ENCODE data around the gene PIGB.

PIGB gene

DNA sequence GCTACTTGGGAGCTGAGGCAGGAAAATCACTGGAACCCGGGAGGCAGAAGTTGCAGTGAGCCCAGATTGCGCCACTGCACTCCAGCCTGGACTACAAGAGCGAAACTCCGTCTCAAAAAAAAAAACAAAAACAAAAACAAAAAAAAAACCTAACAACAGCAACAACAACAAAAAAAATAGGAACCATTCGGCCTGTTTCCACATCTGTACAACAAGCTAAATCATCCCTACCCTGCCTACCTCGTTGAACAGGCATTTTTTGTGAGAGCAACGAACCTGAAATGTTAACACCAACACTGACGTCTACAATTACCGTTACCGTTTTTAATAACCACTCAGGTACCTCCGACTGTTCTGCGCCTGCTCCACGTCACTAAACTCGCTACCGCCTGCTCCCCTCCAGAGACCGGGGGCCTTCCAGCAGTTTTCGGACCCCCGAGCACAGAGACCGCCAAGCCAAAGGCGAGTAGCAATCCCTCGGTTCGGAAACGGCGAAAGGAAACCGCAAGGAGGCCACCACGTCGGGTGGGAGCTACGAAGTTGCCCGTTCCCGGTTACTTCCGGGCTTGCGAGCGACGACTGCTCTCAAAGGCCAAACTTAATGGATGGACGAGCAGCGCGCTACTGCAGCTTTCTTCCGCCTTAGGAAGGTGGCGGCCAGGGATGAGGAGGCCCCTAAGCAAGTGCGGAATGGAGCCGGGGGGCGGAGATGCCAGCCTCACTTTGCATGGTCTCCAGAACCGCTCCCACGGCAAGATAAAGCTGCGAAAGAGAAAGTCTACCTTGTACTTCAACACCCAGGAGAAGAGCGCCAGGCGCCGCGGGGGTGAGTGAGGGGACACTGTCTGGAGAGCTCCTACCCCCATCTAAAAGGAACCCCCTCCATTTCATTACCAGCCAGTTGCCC is at the start of gene PIGB, which contains the start of gene PIGBOS1:
TSS of gene PIGB (plus strand) at position 635 of the 907 bp plus-strand sequence. CDS start at position 664, 29 bp downstream.
TSS of gene PIGBOS1 (minus strand) at position 536 of the 907 bp plus-strand sequence. CDS start 1,331 bp downstream, outside the sequence.
- in situ Hi-C loops (cut with MboI; ENCODE audit: low sequenced_read_pairs): no loop called here

DNA sequence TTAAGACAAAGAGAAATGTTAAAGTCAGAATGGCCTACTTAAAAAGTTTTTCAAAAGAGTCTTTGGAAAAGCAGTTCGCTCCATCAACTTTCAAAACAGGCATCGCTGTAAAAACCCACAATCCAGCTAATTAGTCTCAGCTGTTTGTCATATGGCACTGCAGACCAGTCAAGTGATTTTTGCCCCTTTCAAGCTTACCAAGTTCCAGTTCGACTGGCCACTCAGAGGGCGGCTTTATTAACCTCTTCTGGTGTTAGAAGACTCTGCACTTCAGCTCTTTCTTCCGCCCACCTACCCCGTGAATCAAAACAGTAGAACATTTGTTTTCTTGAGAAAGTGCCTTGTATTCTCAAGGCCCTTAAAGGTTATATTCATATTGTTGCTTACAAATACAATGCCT is 48.7 kb upstream of the PIGB start:
- in situ Hi-C loops (cut with MboI; ENCODE audit: low sequenced_read_pairs): no loop called here

DNA sequence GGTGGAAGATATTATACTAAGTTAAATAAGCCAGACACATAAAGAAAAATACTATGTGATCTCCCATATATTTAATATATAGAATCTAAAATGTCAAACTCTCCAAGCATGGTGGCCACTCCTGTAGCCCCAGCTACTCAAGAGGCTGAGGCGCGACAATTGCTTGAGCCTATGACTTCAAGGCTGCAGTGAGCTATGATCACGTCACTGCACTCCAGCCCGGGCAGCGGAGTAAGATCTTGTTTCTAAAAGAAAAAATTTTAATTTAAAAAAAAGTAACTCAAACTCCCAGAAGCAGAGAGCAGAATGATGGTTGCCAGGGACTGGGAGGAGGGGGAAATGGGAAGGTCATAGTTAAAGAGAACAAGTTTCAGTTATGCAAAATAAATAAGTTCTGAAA is 42.7 kb upstream of the PIGB start:
- in situ Hi-C loops (cut with MboI; ENCODE audit: low sequenced_read_pairs): no loop called here

DNA sequence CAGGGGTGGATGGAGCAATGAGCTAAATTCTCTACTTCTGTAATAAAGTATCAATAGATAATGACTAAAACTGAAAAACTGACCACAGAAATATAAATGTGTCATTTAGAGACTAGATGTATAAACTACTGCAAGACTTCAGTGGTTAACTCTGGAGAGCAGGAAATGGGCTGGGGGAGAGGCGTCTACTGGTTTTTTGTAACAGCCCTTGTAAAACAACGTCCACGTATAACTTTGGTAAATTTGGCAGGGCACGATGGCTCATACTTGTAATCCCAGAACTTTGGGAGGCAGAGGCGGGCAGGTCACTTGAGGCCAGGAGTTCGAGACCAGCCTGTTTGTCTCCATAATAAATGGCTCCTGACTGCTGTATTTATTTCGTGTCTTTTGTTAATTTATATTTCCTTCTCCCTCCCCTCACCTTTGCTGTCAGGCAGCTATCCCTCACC is 41.9 kb upstream of the PIGB start:
- in situ Hi-C loops (cut with MboI; ENCODE audit: low sequenced_read_pairs): no loop called here

DNA sequence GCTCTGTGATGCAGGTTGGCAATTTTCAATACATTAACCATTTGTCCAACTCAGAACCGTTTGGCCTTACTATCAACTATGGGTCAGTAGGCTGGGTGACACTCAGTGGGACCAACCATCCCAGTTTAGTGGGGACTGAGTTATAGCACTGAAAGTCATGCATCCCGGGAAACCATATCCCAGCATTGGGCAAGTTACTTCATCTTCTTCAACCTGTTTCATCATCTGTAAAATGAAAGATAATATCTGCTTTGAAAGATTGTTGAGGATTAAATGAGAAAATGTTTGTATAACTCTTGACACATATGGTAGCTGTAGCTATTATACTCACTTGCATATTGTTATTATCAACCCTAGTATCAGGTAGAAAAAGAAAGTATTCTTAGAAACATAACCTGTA is 41.3 kb upstream of the PIGB start:
- in situ Hi-C loops (cut with MboI; ENCODE audit: low sequenced_read_pairs): no loop called here

DNA sequence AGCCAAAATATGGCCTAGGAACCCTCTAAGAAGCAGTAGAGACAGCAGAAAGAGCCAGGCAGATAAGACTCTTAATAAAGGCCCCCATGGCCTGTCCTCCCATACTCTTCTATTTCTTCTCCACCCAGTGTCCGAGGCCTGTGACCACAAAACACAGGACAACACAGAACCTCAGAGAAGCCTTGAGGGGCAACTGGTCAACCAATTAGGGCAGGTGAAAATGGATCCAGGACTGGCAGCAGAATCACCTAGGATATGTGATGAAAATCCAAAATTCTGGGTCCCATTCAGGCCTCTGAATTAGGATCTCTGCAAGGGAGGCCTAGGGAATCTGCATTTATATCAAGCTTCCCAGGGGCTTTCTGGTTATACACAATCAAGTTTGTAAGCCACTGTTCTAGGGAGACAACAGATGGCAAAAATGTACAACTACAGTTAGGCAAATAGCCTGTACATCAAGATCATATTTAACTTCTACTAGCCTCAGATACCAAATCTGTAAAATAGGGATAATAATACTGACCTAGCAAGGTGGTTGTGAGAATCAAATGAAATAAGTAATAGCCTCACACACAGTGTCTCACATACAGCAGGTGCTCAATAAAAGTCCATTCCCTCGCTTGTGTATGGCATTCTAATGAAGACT is 39.8 kb upstream of the PIGB start:
- in situ Hi-C loops (cut with MboI; ENCODE audit: low sequenced_read_pairs): no loop called here

DNA sequence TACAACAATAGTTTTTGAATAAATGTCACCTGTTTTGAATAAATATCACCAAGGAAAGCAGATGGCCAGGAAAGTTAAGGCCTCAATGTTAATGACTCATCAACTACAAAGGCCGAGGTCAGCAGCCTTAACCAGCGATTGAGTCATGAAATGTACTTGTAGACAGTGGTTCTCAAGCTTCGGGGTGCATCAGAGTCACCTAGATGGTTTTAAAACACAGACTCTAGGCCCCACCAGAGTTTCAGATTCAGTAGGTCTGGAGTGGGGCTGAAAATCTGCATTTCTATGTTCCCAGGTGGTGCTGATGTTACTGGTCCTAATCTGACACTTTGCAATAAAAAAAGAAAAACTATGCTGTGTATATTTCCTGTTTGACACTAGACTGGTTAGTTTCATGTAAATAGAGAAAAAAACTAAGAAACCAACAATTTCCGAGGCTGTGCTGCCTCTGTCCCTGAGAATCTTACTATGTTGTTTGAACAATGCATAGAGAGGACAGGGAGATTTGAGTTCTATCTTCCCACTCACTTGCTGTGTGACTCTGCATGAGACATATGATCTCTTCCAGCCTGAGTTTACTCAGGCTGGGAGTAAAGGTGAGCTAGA is 39.2 kb upstream of the PIGB start:
- in situ Hi-C loops (cut with MboI; ENCODE audit: low sequenced_read_pairs): loop anchor here (10.0 kb wide), 1 partner anchor 65 kb away; no protein-coding TSS in a partner anchor

DNA sequence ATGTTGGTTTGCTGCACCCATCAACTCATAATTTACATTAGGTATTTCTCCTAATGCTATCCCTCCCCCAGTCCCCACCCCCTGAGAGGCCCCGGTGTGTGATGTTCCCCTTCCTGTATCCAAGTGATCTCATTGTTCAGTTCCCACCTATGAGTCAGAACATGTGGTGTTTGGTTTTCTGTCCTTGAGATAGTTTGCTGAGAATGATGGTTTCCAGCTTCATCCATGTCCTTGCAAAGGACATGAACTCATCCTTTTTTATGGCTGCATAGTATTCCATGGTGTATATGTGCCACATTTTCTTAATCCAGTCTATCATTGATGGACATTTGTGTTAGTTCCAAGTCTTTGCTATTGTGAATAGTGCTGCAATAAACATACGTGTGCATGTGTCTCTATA is 38.4 kb upstream of the PIGB start:
- in situ Hi-C loops (cut with MboI; ENCODE audit: low sequenced_read_pairs): loop anchor here (10.0 kb wide), 1 partner anchor 66 kb away; no protein-coding TSS in a partner anchor

DNA sequence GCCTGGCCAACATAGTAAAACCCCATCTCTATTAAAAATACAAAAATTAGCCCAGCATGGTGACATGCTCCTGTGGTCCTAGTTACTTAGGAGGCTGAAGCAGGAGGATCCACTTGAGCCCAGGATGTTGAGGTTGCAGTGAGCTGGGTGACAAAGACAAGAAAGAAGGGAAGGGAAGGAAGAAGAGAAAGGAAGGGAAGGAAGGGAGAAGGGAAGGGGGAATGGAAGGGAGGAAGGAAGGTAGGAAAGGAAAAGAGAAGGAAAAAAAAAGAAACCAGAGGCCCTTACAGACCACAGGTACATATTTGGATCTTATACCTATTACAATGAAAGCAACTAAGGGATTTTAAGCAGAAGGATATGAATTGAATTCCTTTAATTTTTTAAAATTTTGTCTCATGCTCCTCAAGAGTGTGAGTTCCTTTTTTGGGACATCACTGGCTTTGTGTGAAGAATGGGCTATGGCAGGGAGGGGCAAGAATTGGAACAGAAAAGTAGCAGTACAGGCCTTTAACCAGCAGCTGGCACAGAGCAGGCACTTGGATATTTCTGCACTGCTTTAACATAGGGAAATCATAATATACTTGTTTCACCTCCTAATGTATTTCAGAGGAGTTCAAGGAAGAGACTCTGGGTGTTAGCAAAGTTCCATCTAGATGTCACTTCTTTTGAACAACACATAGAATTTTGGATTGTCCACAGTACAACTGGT is 37.3 kb upstream of the PIGB start:
- in situ Hi-C loops (cut with MboI; ENCODE audit: low sequenced_read_pairs): loop anchor here (10.0 kb wide), 1 partner anchor 67 kb away; no protein-coding TSS in a partner anchor

DNA sequence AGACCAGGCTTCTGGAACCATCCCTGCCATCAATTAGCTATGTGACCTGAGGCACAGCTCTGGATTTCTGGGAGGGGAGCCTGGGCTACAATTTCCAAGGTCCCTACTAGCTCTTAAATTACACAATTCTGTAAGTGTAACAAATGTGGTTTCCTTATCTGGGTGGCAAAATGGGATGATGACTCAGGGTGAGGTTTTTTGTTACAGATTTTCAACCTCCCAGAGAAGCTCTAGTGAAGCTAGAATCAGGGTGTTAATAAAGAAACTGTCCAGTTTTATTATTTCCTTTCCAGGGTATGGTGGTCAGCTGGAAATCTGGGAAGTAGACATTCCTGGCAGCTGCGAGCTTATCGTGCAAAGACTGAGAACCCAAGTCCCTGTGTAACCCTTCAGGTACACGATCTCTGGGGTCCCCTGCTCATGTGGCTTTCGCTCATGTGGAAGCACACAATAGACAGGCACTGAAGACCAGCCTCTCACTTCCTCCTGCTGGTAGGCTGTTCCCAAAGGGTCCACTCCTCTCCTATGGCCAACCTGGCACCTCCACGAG is 36.7 kb upstream of the PIGB start:
- in situ Hi-C loops (cut with MboI; ENCODE audit: low sequenced_read_pairs): loop anchor here (10.0 kb wide), 1 partner anchor 68 kb away; no protein-coding TSS in a partner anchor

DNA sequence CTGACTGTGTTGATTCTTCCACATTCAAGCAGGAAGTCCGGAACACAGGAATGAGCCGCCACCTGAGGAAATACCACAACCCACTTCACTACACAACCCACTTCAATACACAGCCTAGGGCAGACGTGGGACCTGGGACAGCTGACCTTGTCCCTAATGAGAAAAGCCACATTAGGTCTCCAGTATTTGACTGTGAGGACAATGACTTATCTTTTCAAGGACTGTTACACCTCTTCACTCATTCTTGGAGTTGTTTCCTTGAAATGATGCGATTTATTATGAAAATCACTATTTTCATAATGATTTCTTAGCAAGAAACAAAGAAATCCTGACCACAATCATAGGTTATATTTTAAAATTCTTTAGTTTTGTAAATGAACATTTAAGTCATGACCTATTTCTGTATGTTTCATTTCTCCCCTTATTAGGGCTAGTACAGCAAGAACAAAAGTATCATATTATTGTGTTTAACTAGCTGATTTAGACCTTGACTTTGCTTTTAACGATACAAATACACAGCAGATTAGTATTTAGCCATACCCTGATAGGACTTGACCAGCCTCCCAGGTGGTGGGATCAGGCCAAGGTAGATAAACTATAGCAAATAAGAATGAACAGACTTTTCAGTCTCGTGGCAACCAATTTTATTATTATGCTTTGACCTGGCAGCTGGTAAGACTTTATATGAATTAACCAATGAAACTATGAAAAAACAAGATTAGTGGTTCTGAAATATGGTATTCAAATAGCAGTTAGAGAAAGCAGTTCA is 35.5 kb upstream of the PIGB start:
- in situ Hi-C loops (cut with MboI; ENCODE audit: low sequenced_read_pairs): loop anchor here (10.0 kb wide), 1 partner anchor 69 kb away; no protein-coding TSS in a partner anchor

DNA sequence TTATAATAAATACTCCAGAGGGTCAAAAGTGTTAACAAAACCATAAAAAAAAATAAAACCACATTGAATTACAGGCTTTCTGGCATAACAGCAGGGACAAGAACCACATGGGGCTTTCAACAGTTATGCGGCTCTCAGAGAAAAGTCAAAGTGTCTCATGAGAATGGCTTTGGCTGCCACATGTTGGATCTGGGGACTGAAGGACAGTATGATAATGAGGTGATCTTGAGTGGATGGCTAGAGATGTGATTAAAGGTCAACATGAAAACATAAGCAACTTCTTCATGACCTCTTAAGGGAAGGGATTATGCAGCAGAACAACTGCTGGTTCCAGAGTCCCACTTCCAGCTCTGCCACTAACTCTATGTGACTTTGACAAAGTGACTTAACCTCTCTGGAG is 34.6 kb upstream of the PIGB start:
- in situ Hi-C loops (cut with MboI; ENCODE audit: low sequenced_read_pairs): loop anchor here (10.0 kb wide), 1 partner anchor 70 kb away; no protein-coding TSS in a partner anchor

DNA sequence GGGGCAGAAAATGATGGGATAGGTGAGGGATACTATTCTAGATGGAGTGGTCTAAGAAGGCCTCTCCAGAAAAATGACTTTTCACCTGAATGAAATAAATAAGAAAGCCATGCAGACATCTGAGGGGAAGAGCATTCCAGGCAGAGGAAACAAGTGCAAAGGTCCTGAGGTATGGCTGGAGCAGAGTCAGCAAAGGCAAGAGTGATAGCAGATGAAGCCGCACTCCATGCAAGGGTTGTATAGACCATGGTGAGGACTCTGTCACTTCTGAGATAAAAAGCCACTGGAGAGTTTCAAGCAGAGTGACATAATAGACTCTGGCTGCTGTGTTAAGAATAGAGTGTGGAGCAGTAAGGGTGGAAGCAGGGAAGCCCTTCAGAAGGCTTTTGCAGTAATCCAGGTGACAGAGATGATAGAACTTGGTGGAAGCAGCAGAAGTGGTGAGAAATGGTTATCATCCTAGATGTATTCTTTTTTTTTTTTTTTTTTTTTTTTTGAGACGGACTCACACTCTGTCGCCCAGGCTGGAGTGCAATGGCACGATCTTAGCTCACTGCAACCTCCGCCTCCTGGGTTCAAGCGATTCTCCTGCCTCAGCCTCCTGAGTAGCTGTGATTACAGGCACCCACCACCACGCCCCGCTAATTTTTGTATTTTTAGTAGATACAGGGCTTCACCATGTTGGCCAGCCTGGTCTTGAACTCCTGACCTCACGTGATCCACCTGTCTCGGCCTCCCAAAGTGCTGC is 32.4 kb upstream of the PIGB start:
- in situ Hi-C loops (cut with MboI; ENCODE audit: low sequenced_read_pairs): loop anchor here (10.0 kb wide), 1 partner anchor 72 kb away; no protein-coding TSS in a partner anchor

DNA sequence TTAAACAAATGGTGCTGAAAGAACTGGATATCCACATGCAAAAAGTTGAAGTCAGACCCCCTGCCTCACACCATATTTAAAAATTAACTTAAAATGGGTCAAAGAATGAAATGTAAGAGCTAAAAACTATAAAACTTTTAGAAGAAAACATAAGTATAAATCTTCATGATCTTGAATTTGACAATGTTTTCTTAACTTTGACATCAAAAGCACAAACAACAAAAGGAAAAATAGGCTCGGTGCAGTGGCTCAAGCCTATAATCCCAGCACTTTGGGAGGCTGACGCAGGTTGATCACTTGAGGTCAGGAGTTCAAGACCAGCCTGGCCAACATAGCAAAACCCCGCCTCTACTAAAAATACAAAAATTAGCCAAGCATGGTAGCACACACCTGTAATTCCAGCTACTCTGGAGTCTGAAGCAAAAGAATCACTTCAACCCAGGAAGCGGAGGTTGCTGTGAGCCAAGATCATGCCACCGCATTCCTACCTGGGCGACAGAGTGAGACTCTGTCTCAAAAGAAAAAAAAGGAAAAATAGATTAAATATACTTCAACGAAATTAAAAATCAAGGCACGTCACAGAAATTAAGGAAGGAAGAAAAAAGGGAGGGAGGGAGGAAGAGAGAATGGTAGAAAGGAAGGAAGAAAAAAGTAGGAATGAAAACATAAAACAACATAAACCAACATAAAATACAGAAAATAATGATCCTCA is 30.9 kb upstream of the PIGB start:
- in situ Hi-C loops (cut with MboI; ENCODE audit: low sequenced_read_pairs): loop anchor here (10.0 kb wide), 1 partner anchor 73 kb away; no protein-coding TSS in a partner anchor

DNA sequence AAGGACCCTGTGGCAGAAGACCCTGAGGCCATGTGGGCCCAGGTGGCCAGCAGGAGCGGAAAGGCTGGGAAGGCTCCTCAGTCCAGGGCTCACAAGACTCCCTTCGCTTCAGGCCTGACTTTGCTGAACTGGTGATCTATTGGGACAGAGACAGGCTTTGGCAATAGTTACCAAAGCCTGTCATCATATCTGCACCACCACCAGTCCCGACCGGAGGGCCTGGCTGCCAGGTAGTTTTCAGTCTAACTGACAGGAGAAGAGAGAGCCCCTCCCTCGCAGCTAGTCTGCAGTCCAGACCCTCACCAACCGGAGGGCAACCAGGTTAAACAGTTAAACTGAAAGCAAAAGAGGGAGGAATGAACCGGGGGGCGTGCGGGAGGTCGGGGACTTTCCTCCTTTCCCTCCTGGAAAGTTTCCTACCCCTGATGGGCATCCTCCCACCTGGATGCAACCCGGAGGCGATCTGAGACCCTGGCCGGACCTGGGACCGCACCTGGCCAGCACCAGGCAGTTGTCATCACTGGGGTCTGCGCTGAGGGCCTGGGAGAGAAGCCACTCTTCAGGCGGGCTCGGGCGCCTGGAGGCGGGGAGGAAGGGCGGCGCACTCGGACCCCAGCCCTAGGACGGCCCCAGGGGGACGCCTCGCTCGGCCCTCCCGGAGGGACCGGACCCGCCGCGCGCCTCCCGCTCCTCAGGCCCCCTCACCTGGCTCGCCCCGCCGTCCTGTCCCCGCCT is 29.8 kb upstream of the PIGB start:
- in situ Hi-C loops (cut with MboI; ENCODE audit: low sequenced_read_pairs): loop anchor here (10.0 kb wide), 1 partner anchor 74 kb away; no protein-coding TSS in a partner anchor

DNA sequence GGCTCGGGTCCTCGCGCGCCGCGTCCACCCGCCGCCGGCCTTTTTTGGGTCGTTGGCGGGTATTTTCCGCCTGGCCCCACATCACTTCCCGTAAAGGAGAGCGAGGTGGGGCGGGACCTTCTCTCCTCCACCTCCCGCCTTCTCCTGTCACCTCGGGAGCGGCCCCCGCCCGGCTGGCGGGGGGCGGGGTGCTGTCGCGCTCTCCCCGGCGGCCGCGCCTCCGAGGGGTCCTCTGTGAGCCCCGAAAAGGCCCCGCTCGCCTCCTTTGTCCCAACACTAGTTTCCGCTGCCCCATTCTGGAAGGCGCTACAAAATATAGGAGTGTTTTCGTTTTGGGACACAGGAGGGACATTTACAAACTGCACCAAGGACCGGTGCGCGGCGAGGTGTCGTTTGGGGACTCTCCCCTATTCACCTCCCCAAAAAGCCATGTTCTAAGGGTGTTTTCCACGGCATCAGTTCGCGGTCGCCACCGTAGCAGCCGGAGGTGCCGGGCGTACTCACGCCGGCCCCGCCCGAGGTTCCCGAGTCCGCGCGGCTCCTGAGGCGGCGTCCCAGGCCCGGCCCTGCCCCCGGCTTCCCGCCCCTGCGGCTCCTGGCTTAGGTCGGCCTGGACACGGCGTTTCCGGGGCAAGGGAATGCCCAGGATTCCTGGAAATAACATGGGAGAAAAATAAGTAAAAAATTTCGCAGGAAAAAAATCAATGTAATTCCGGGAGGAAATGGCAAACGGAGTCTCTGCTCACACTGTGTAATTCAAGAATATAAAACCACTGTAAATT is 29.1 kb upstream of the PIGB start, which contains the start of gene RAB27A:
TSS of gene RAB27A (minus strand) at position 68 of the 782 bp plus-strand sequence. CDS start 54,879 bp downstream, outside the sequence.
- in situ Hi-C loops (cut with MboI; ENCODE audit: low sequenced_read_pairs): loop anchor here (10.0 kb wide), 1 partner anchor 75 kb away; no protein-coding TSS in a partner anchor

Data from HL-60/S4 treated with retinoic acid at 250 ng/mL for 4 days and 3 days (cell line).